ENCODE data around the gene ITPKB. TPM values are rescaled to one million over a fixed set of nuclear protein-coding genes. Genes with fewer than 3 reads are reported as not detected.
A peak's percentile ranks its signal among the peaks of the same experiment; 100 is the strongest.

ITPKB gene
- total and polyA plus RNA-seq, 2 of the 13 experiments (the other 11 are each of a cell fraction or from before 2014, with no cell fraction given) = not detected

- in situ Hi-C loops (cut with HindIII; ENCODE audit: extremely low pct_ligation_motif_present, low pct_unique_long_range_greater_than_20kb) (no loop called here), intact Hi-C loops (cut with micrococcal nuclease; ENCODE audit: unreplicated experiment) (no loop called here)
- FAIRE-seq (no peak), DNase-seq (ENCODE audit: low spot score) (no peak), ATAC-seq (peak; percentile 57)
- Histone ChIP-seq H3K4me2 (ENCODE audit: low read depth, low read length) (peak overlapping the region; percentile 55), H4K20me1 (ENCODE audit: insufficient read depth, low read length) (0 out of 2 replicates have a peak, but pooled peaks cover 2% of the 10 kb centered on the region), H2AFZ (ENCODE audit: low read length) (no peak overlapping the region), H3K79me2 (ENCODE audit: insufficient read depth, low read length) (no peaks in the 10 kb centered on the region), H3K36me3 (replicated peaks in 1 of 2; ENCODE audit: control insufficient read depth in 1 of 2, insufficient read depth in 2 of 2, low read length in 2 of 2) (no peaks in the 10 kb centered on the region), H3K4me3 (replicated peaks in 1 of 3; ENCODE audit: insufficient read depth in 1 of 3, low read depth in 2 of 3, low read length in 3 of 3) (peak overlapping the region in 1 of 3 experiments; percentile 49; a peak in 1 of 6 replicates), H3K4me1 (ENCODE audit: insufficient read depth, low read length) (peaks cover 15% of the 10 kb centered on the region), H3K9me3 (ENCODE audit: low read length) (no peaks in the 10 kb centered on the region), H3K9ac (ENCODE audit: insufficient read depth, low read depth, low read length) (no peak overlapping the region), H3K27me3 (ENCODE audit: control insufficient read depth in 1 of 2, insufficient read depth in 2 of 2, low read length in 2 of 2) (peaks cover 14 to 81% of the 10 kb centered on the region in 2 experiments), H3K27ac (ENCODE audit: extremely low read length, insufficient read depth, low read length) (no peak overlapping the region)
- POLR2A ChIA-PET = no interaction called here
- BruUV-seq (replicated peaks) = no TSS peak
- WGBS (ENCODE audit: low lambda C conversion rate) = 0% methylated on average over 2 of the region's 89 CpGs
- CTCF ChIA-PET (ENCODE audit: low intra/inter-chr PET ratio, low total read pairs) = no interaction called here
- TF ChIP-seq HNRNPLL (IDR thresholded peaks at IDR 0.05; ENCODE audit: low read depth, low read length, poor library complexity, severe bottlenecking) (peak; percentile 79), ZFP36L1 (CRISPR knock-in tag; IDR thresholded peaks at IDR 0.05) (no peak), DMTF1 (CRISPR knock-in tag; IDR thresholded peaks at IDR 0.05) (no peak), HDAC1 (CRISPR knock-in tag; IDR thresholded peaks at IDR 0.05) (no peak), ELF3 (CRISPR knock-in tag; IDR thresholded peaks at IDR 0.05) (no peak), ZKSCAN1 (IDR thresholded peaks at IDR 0.05; ENCODE audit: low read length) (no peak), KLF9 (CRISPR knock-in tag; IDR thresholded peaks at IDR 0.05; ENCODE audit: low read depth) (no peak)
These were observed 1.9 kb downstream of the ITPKB start for GRCh38 chr1:226736908-226737818.
